Brain microvascular endothelial cell (primary cell): Measurements from ENCODE around the gene NOS1.

ENCODE experiments used
- DNase-seq: peaks from one replicate; pipeline ENCODE4 v3.0.0-alpha.2; 2020
- H3K27ac ChIP-seq: fragments of 250-450 bp; sonication (Bioruptor Pico); 2 replicates; pipeline ENCODE4 v1.5.1; 2020; ENCODE audit warnings: mild to moderate bottlenecking, moderate library complexity
- H3K27me3 ChIP-seq: fragments of 250-450 bp; sonication (Bioruptor Pico); replicated peaks from 2 replicates; pipeline ENCODE4 v1.5.1; 2020; ENCODE audit warnings: mild to moderate bottlenecking
- H3K36me3 ChIP-seq: fragments of 250-450 bp; sonication (Bioruptor Pico); replicated peaks from 2 replicates; pipeline ENCODE4 v1.5.1; 2020; ENCODE audit warnings: mild to moderate bottlenecking
- H3K4me3 ChIP-seq: 2 replicates; pipeline ENCODE4 v1.5.1; 2011; ENCODE audit warnings: low read depth, mild to moderate bottlenecking, control low read depth, low read length, moderate library complexity
- CTCF ChIP-seq: IDR thresholded peaks from 2 replicates; pipeline ENCODE4 v1.5.1; 2011; ENCODE audit warnings: low read depth, mild to moderate bottlenecking, moderate library complexity, low read length, control low read depth, inconsistent platforms; ENCODE audit errors: missing control alignments
- in situ Hi-C: cut with HindIII; loops from 2 replicates; pipeline ENCODE4 v1.10.0; 2017; ENCODE audit warnings: low sequenced_read_pairs, low pct_ligation_motif_present

Gene NOS1

DNA sequence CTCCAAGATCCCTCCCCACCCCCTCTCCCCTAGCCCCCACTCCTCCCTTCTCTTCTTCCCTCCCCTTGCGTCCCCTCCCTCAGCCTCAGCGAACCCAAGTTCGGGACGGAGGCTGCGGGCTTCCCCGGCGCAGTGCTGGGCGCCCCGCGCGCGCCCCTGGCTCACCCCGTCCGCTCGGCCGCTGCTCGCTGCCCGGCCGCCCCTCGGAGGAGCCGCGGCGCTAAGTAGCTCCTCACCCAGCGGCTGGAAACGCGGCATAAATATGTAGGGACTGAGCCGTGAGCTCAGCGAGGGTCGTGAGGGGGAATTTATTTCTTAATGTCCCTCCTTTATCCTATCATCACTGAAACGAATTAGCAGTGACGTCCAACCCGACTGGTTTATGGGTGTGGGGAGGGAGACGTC, at the start of gene NOS1:
TSS of gene NOS1 (minus strand) at position 280 of the 405 bp plus-strand sequence. CDS start 30,557 bp downstream, outside the sequence.
- no peak for DNase-seq
- in situ Hi-C loops: loop anchor here (25.0 kb wide), 1 partner anchor 476 kb away; no protein-coding TSS in a partner anchor
- H3K4me3 ChIP-seq: no peak within 1 kb of the TSS
- H3K27ac ChIP-seq: no peak within 1 kb of the TSS
- no peaks in the 10 kb centered on the region for H3K36me3 ChIP-seq
- no peak for TF ChIP-seq CTCF
- H3K27me3 ChIP-seq: peaks cover 25% of the 10 kb centered on the region

DNA sequence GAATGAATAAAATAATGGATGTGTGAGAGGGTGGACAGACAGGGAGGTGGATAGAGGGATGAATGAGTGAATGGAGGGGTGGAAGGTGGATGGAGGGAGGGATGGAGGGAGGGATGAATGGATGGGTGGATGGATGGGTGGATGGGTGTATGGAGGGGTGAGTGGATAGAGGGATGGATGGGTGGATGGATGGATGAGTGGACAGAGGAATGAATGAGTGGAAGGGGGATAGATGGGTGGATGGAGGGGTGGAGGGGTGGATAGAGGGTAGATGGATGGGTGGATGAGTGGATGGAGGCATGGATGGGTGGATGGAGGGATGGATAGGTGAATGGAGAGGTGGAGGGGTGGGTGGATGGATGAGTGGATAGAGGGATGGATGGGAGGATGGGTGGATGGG, 47.9 kb upstream of the NOS1 start:
- TF ChIP-seq CTCF: no peak
- H3K36me3 ChIP-seq: no peaks in the 10 kb centered on the region
- no peak for DNase-seq
- no peak overlapping the region for H3K27ac ChIP-seq
- in situ Hi-C loops: no loop called here
- no peak overlapping the region for H3K4me3 ChIP-seq
- no peaks in the 10 kb centered on the region for H3K27me3 ChIP-seq

GRCh38 chr12:117408161-117408791, 46.9 kb upstream of the NOS1 start:
- Histone ChIP-seq H3K4me3 (no peak overlapping the region), H3K27me3 (no peaks in the 10 kb centered on the region), H3K27ac (no peak overlapping the region), H3K36me3 (no peaks in the 10 kb centered on the region)
- TF ChIP-seq CTCF: no peak
- DNase-seq: no peak
- in situ Hi-C loops: no loop called here

DNA sequence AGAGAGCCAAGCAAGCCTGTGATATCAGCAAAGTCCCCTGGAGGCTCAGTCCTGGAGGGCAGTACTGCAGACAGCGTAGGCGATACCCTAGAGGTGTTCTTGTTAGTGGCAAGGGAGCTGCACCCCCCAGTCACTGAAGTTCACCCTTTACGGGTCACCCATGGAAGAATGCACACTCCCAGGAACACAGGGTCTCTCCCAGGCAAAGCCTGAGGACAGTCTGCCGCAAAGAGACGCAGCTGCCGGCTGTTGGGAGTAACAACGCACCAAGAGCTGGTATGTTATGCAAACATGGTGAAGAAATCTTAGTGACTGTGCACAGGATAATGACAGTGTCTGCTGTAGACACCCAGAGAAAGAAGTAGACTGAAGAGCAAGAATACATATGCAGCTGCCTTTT, 43.5 kb upstream of the NOS1 start:
- no peak for DNase-seq

DNA sequence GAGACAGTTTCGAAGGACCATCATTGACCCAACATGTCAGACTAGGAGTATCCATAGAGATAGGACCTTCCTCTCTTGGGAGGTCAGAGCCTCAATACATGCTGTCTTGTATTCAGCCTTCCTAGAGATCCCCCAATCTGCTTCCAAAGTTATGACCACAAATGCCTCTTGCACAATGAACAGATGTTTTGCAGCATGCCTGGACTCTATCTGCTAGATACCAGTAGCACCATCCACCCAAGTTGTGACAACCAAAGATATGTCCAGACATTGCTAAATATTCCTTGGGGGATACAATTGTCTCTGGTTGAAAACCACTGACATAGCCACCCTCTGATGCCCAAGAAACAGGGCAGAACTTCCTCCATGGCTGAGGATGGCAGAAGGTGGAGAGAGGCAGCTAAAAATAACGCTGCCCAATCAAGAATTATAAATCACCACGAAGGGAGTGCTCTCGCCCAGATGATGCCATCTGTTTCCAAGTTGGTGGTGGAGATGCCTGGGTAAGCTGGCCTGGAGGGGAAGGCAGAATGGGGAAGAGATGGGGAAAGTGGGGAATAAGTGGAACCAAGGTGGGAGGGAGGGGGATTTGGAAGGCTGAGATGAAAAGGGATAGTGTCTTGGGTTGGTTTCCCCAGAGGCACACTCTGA, 42.9 kb upstream of the NOS1 start:
- Histone ChIP-seq H3K27ac (no peak overlapping the region), H3K4me3 (no peak overlapping the region), H3K27me3 (no peaks in the 10 kb centered on the region), H3K36me3 (no peaks in the 10 kb centered on the region)
- DNase-seq: no peak
- in situ Hi-C loops: no loop called here
- no peak for TF ChIP-seq CTCF

More for the DNA sequence above, 43.5 kb upstream of the NOS1 start:
- TF ChIP-seq CTCF: no peak
- Histone ChIP-seq H3K27me3 (no peaks in the 10 kb centered on the region), H3K4me3 (no peak overlapping the region), H3K36me3 (no peaks in the 10 kb centered on the region), H3K27ac (no peak overlapping the region)
- in situ Hi-C loops: no loop called here
